Measurements from ENCODE around the gene IL12A. TPM values are rescaled to one million over a fixed set of nuclear protein-coding genes. Genes with fewer than 3 reads are reported as not detected.

Gene IL12A
- total RNA-seq, 2 donors from 2014 or later: 0.31 to 3.9 TPM

DNA sequence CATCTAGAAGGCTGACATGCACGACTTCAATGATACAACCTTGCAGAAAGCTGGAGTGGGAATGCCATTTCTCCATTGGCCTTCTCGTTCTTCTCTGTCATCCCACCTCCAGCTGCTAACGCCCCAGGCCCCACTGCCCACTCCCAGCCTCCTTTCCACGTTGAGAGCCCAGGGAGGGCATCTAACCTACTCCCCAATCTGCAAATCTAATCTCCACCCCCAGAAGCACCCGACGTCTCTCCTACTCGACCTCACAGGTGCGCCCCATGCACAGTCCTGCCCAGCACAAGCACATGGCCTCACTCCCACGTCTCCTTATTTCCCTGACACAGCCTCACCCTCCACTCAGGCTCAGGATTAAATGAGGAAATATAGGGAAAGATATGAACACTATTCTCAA lies 33.4 kb downstream of the IL12A start:
- Histone ChIP-seq H3K4me3 (no peak overlapping the region), H3K27me3 (no peaks in the 10 kb centered on the region), H3K36me3 (no peaks in the 10 kb centered on the region), H3K9me3 (no peaks in the 10 kb centered on the region), H3K4me1 (no peaks in the 10 kb centered on the region), H3K27ac (no peak overlapping the region)
- no peak for DNase-seq (ENCODE audit: low spot score)
- TF ChIP-seq, protein P1, sequence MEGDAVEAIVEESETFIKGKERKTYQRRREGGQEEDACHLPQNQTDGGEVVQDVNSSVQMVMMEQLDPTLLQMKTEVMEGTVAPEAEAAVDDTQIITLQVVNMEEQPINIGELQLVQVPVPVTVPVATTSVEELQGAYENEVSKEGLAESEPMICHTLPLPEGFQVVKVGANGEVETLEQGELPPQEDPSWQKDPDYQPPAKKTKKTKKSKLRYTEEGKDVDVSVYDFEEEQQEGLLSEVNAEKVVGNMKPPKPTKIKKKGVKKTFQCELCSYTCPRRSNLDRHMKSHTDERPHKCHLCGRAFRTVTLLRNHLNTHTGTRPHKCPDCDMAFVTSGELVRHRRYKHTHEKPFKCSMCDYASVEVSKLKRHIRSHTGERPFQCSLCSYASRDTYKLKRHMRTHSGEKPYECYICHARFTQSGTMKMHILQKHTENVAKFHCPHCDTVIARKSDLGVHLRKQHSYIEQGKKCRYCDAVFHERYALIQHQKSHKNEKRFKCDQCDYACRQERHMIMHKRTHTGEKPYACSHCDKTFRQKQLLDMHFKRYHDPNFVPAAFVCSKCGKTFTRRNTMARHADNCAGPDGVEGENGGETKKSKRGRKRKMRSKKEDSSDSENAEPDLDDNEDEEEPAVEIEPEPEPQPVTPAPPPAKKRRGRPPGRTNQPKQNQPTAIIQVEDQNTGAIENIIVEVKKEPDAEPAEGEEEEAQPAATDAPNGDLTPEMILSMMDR (IDR thresholded peaks at IDR 0.05): no peak

DNA sequence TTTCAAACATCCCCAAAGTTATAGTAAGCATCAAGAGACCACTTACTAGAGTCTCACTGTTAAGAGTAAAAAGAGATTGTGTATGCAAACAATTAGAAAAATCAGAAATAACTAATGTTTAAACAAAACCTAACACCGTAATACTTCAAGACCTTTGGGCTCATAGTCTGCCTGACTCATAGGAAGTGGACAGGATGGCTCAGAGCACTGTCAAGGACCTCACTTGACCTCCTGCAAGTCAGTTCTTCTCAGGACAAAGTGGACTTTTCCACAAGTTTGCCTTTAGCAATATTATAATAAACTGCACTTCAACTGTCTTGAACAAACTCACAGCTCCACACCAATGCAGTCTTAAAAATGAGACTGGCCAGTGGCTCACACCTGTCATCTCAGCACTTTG lies 34.8 kb downstream of the IL12A start:
- TF ChIP-seq, protein P1 (IDR thresholded peaks at IDR 0.05): no peak

DNA sequence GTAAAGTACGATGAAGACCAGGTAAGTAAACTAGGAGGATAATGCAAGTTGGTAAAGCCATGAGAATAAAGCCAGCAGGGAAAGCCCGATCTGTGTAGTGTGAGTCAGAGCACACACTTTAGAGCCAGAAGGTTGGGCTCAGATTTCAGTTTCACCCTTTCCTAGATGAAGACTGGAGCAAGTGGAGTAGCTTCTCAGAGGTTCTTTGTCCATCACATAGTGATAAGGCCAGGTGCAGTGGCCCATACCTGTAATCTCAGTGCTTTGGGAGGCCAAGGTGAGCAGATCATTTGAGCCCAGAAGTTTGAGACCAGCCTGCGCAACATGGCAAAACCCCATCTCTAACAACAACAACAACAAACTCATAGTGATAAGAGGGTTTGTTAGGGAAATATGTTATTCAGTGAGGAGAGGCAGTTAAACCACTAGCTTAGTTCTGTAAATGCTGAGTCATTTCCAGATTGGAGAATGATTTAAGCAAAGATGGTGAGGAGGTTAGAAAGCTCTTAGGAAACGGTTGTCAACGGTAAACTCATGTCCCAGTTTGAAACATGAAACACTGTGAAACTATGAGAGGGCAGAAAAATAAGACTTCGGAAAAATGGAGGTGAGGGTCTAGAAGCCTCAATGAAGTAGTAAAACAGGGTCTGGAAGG lies 39.0 kb downstream of the IL12A start:
- Histone ChIP-seq H3K4me1 (no peaks in the 10 kb centered on the region), H3K4me3 (no peak overlapping the region), H3K27ac (no peak overlapping the region), H3K36me3 (no peaks in the 10 kb centered on the region), H3K9me3 (no peaks in the 10 kb centered on the region), H3K27me3 (no peaks in the 10 kb centered on the region)
- DNase-seq (ENCODE audit: low spot score): no peak
- TF ChIP-seq, protein P1 (IDR thresholded peaks at IDR 0.05): no peak

More for the DNA sequence above, 34.8 kb downstream of the IL12A start:
- H3K27ac ChIP-seq: no peak overlapping the region
- no peaks in the 10 kb centered on the region for H3K36me3 ChIP-seq
- no peaks in the 10 kb centered on the region for H3K27me3 ChIP-seq
- no peak overlapping the region for H3K4me3 ChIP-seq
- H3K4me1 ChIP-seq: no peaks in the 10 kb centered on the region
- DNase-seq (ENCODE audit: low spot score): no peak
- no peaks in the 10 kb centered on the region for H3K9me3 ChIP-seq

DNA sequence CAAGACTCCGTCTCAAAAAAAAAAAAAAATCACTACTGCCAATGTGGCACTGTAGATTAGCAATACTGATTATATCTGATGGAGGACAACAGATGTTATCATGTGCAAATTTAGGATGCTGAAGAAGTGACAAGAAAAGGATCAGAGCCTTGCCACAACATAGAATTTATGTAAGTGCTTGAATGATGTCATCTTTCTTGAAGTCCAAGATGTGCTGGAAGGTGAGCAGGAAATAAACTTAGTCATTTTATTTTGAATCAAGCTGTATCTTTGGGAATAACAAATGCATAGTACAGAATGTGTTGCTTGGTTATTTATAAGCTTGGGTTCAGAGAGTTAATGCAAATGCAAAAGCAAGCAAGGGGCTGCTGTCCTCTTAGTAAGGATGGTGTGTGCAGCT lies 47.1 kb downstream of the IL12A start:
- H3K4me3 ChIP-seq: no peak overlapping the region
- H3K4me1 ChIP-seq: peaks cover 0 to 7% of the 10 kb centered on the region in 2 donors
- H3K9me3 ChIP-seq: no peaks in the 10 kb centered on the region
- H3K36me3 ChIP-seq: no peaks in the 10 kb centered on the region
- DNase-seq (ENCODE audit: low spot score): no peak
- H3K27me3 ChIP-seq: no peaks in the 10 kb centered on the region
- H3K27ac ChIP-seq: no peak overlapping the region
- TF ChIP-seq, protein P1 (IDR thresholded peaks at IDR 0.05): no peak

DNA sequence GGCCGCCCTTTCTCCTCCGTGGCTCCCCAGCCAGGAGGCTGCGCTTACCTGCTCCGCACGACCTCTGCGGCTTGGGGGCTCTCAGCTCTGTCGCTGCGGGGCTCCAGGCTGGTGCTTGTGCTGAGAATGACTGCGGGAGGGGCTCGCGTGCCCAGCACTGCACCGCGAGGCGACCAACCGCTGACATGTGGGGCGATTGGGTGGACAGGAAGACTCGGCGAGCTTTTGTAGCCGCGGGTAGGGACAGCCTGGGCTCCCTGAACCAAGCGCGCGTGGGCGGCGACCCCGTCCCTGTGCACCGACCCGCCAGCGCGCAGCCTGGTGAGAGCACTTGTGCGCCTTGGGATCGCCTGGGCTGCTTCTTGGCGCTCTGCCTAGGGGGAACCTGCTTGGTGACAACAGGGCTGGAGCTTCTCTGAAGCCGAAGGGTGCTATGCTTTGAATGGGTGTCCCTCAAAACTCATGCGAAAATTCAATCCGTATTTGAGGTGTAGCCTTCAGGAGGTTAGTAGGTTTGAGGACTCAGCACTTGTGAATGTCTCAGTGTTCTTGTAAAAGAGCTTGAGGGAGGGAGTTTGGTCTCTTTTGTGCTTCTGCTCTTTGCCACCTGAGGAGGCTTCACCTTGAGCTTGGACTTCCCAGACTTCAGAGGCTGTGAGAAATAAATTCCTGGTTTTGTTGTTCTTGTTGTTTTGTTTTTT lies 50.4 kb downstream of the IL12A start:
- H3K4me1 ChIP-seq: peaks cover 0 to 7% of the 10 kb centered on the region in 2 donors
- TF ChIP-seq, protein P1 (IDR thresholded peaks at IDR 0.05): no peak
- no peaks in the 10 kb centered on the region for H3K9me3 ChIP-seq
- H3K4me3 ChIP-seq: peak overlapping the region in 1 of 2 donors; percentile 44
- no peak overlapping the region for H3K27ac ChIP-seq
- DNase-seq (ENCODE audit: low spot score): no peak
- no peaks in the 10 kb centered on the region for H3K36me3 ChIP-seq
- H3K27me3 ChIP-seq: no peaks in the 10 kb centered on the region
